ENCODE data around the gene MAPKBP1.

- TF ChIP-seq, protein P1, sequence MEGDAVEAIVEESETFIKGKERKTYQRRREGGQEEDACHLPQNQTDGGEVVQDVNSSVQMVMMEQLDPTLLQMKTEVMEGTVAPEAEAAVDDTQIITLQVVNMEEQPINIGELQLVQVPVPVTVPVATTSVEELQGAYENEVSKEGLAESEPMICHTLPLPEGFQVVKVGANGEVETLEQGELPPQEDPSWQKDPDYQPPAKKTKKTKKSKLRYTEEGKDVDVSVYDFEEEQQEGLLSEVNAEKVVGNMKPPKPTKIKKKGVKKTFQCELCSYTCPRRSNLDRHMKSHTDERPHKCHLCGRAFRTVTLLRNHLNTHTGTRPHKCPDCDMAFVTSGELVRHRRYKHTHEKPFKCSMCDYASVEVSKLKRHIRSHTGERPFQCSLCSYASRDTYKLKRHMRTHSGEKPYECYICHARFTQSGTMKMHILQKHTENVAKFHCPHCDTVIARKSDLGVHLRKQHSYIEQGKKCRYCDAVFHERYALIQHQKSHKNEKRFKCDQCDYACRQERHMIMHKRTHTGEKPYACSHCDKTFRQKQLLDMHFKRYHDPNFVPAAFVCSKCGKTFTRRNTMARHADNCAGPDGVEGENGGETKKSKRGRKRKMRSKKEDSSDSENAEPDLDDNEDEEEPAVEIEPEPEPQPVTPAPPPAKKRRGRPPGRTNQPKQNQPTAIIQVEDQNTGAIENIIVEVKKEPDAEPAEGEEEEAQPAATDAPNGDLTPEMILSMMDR (IDR thresholded peaks at IDR 0.05), result peak; percentile 79 to 93 (median 90)
- TF ChIP-seq POLR2A (IDR thresholded peaks at IDR 0.05) (no peak), EP300 (IDR thresholded peaks at IDR 0.05) (peak in 1 of 2 donors; percentile 39)
Measured at GRCh38 chr15:41811432-41812195, 37.3 kb downstream of the MAPKBP1 start.
